Transverse colon (tissue), 4 donors: ENCODE data around the gene SARS1. TPM values are rescaled to one million over a fixed set of nuclear protein-coding genes. Genes with fewer than 3 reads are reported as not detected.

ENCODE experiments used
- DNase-seq: peaks from one replicate; pipeline ENCODE4 v3.0.0-alpha.2; 2019
- H3K27ac ChIP-seq, 4 donors: fragments of 200-600 bp; sonication (generic); 2 replicates each; pipeline ENCODE4 v1.5.1; 2016 to 2018; ENCODE audit warnings: inconsistent platforms in 4 of 4
- H3K27me3 ChIP-seq: fragments of 200-600 bp; sonication (generic); 2 replicates; pipeline ENCODE4 v1.5.1; 2017; ENCODE audit warnings: inconsistent platforms
- H3K36me3 ChIP-seq, 4 donors: fragments of 200-600 bp; sonication (generic); 2 replicates each; pipeline ENCODE4 v1.5.1; 2017 to 2019; ENCODE audit warnings: inconsistent platforms in 4 of 4
- H3K4me1 ChIP-seq, 4 donors: fragments of 200-600 bp; sonication (generic); 2 replicates each; pipeline ENCODE4 v1.5.1; 2017 to 2020; ENCODE audit warnings: inconsistent platforms in 4 of 4
- H3K4me3 ChIP-seq, 4 donors: fragments of 200-600 bp; sonication (generic); 1 replicate in 1 of 4; 2 replicates in 3 of 4; pipeline versions ENCODE4 v1.5.1 to v1.6.1; 2017 to 2019; ENCODE audit warnings: inconsistent platforms in 4 of 4
- H3K9me3 ChIP-seq, 2 donors: fragments of 200-600 bp; sonication (generic); 2 replicates each; pipeline ENCODE4 v1.5.1; 2017 to 2019; ENCODE audit warnings: inconsistent platforms in 2 of 2
- CTCF ChIP-seq, 5 experiments: fragments of 200-600 bp in 3 of 5; fragments of 450-650 bp in 2 of 5; sonication (generic) in 3 of 5; IDR thresholded peaks; 1 replicate in 2 of 5; 2 replicates in 3 of 5; pipeline ENCODE4 v1.5.1; 2016 to 2017; ENCODE audit warnings: antibody characterized with exemption in 5 of 5, inconsistent platforms in 3 of 5, mild to moderate bottlenecking in 2 of 5, moderate library complexity in 1 of 5
- EP300 ChIP-seq: sonication (generic); formaldehyde crosslinking; IDR thresholded peaks from one replicate; pipeline ENCODE4 v1.6.1; 2017; ENCODE audit warnings: antibody characterized with exemption, low read depth
- POLR2A ChIP-seq: fragments of 450-650 bp; IDR thresholded peaks from one replicate; pipeline ENCODE4 v1.6.1; 2016; ENCODE audit warnings: antibody characterized with exemption, mild to moderate bottlenecking, moderate library complexity
- POLR2AphosphoS5 ChIP-seq, 3 donors: sonication (generic); formaldehyde crosslinking; IDR thresholded peaks; one replicate each; pipeline ENCODE4 v1.6.1; 2016; ENCODE audit warnings: antibody characterized with exemption in 3 of 3
- WGBS, 2 donors: methylation state at CpG; one replicate each; pipeline ENCODE4 v1.1.5; 2018; ENCODE audit warnings: low coverage in 1 of 2; 5-methylcytosine and 5-hydroxymethylcytosine counted together
- in situ Hi-C, 4 donors: fragments of 200-750 bp; cut with MboI; loops; one replicate each; pipeline versions ENCODE4 v1.15.0 to v1.15.1; 2017; ENCODE audit warnings: low sequenced_read_pairs in 3 of 4, low pct_ligation_motif_present in 1 of 4, low pct_unique_long_range_greater_than_20kb in 1 of 4
- intact Hi-C: fragments of 100-400 bp; cut with DNase I; formaldehyde crosslinking; loops from one replicate; pipeline ENCODE4 v1.15.1; 2023; ENCODE audit warnings: low total_unique reads
- total RNA-seq, 4 donors: library from RNA; depleted of rRNA; stranded (reverse); fragments of >200 nt; gene quantifications; one replicate each; pipeline ENCODE4 v1.1.0, GENCODE V29; 2016

Gene SARS1
- total RNA-seq, 4 donors from 2014 or later = 79.4 to 150 (median 125) TPM

GRCh38 chr1:109252167-109252892, 38.6 kb downstream of the SARS1 start:
- H3K9me3 ChIP-seq = no peaks in the 10 kb centered on the region
- in situ Hi-C loops = no loop called here
- H3K27me3 ChIP-seq = no peaks in the 10 kb centered on the region
- no peak for DNase-seq
- no peaks in the 10 kb centered on the region for H3K36me3 ChIP-seq
- H3K4me1 ChIP-seq = peaks cover 21 to 29% (median 25%) of the 10 kb centered on the region in 4 donors
- WGBS, 2 donors = 92% methylated on average over 31 of the region's 31 CpGs; no CpG with 5 or more reads in 1 of the 2 donors
- no peak overlapping the region for H3K4me3 ChIP-seq
- no peak overlapping the region for H3K27ac ChIP-seq
- intact Hi-C loops = no loop called here
- TF ChIP-seq POLR2A (no peak), POLR2AphosphoS5 (IDR thresholded peaks at IDR 0.05) (no peak), EP300 (no peak), CTCF (IDR thresholded peaks at IDR 0.05) (no peak)

- Histone ChIP-seq H3K4me3 (no peak overlapping the region), H3K36me3 (no peaks in the 10 kb centered on the region), H3K9me3 (no peaks in the 10 kb centered on the region), H3K4me1 (peaks cover 21 to 29% (median 25%) of the 10 kb centered on the region in 4 donors), H3K27ac (peak overlapping the region; percentile 43 to 83 (median 56)), H3K27me3 (no peaks in the 10 kb centered on the region)
- no peak for TF ChIP-seq EP300
- no peak for TF ChIP-seq POLR2AphosphoS5 (IDR thresholded peaks at IDR 0.05)
- no peak for TF ChIP-seq POLR2A
- TF ChIP-seq CTCF (IDR thresholded peaks at IDR 0.05) = no peak
- in situ Hi-C loops (no loop called here), intact Hi-C loops (no loop called here)
- DNase-seq = peak; percentile 40
- WGBS, 2 donors = 82 to 100% methylated on average over 8 to 33 of the region's 33 CpGs
Observed at GRCh38 chr1:109252893-109253802, 39.4 kb downstream of the SARS1 start.

GRCh38 chr1:109253803-109254620, 40.3 kb downstream of the SARS1 start:
- intact Hi-C loops = no loop called here

More at GRCh38 chr1:109253803-109254620, 40.3 kb downstream of the SARS1 start:
- peak overlapping the region; percentile 43 to 83 (median 56) for H3K27ac ChIP-seq
- no peaks in the 10 kb centered on the region for H3K9me3 ChIP-seq
- no peak overlapping the region for H3K4me3 ChIP-seq
- in situ Hi-C loops = no loop called here
- DNase-seq = no peak
- H3K36me3 ChIP-seq = no peaks in the 10 kb centered on the region
- TF ChIP-seq CTCF (IDR thresholded peaks at IDR 0.05) (no peak), POLR2AphosphoS5 (IDR thresholded peaks at IDR 0.05) (no peak), EP300 (no peak), POLR2A (no peak)
- H3K4me1 ChIP-seq = peaks cover 17 to 27% (median 22%) of the 10 kb centered on the region in 4 donors
- WGBS, 2 donors = 52% methylated on average over 8 of the region's 9 CpGs; no CpG with 5 or more reads in 1 of the 2 donors
- no peaks in the 10 kb centered on the region for H3K27me3 ChIP-seq
